ENCODE data around the gene R3HCC1L.

GRCh38 chr10:98251399-98251798, 116.9 kb downstream of the R3HCC1L start:
- no peak for TF ChIP-seq CTCF (IDR thresholded peaks at IDR 0.05)
- no peak for TF ChIP-seq POLR2AphosphoS5 (IDR thresholded peaks at IDR 0.05)
